Activated CD8-positive, alpha-beta memory T cell treated with anti-CD3 and anti-CD28 coated beads, Interleukin-2, amount 50 U/mL, for 1 hour (primary cell): ENCODE data around the gene GLG1.
"Not testable (repeated sequence)": the region's sequence is repeated elsewhere in the genome, so short reads cannot be mapped to it uniquely, and the experiment has no call there.

Experiments
- DNase-seq: peaks from one replicate; pipeline ENCODE4 v3.0.0-alpha.2; 2020; ENCODE audit errors: extremely low read depth

The GLG1 gene

DNA sequence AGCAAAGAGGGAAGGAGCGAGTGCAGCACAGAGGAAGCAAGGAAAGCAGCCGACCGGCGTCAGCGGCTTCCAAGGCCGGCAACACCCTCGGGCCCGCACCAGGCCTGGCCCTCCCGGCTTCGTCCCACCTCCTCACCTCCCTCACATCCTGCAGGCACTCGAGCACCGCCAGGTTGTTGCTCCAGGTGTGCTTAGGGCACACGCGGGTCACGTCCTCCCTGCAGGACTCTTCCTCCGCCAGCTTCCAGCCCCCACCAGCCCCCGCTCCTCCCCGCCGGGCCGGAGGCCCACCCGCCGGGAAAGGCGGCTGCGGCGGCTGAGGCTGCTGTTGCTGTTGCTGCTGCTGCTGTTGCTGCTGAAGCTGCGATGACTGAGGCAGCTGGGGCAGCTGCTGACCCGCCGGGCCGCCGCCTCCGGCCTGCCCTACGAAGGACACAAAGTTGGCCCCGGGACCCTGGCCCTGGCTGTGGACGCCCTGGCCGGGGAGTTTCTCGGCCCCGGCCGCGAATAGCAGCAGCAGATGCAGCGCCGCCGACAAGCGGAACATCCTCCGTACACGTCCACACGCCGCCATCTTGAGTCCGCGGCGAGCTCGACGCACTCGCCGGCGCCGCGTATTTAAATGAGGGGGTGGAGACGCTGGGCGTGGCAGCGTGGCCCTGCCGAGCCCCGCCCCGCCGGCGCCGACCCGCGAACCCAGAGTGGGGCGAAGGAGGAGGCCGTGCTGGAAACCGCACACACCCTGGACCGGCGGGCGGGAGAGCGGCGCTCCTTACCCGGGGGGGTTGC is at the start of gene GLG1:
Gene GLG1 (minus strand): TSS at position 594 of the 789 bp plus-strand sequence. CDS start 20 bp downstream, at position 574.
- DNase-seq: peak; percentile 67

DNA sequence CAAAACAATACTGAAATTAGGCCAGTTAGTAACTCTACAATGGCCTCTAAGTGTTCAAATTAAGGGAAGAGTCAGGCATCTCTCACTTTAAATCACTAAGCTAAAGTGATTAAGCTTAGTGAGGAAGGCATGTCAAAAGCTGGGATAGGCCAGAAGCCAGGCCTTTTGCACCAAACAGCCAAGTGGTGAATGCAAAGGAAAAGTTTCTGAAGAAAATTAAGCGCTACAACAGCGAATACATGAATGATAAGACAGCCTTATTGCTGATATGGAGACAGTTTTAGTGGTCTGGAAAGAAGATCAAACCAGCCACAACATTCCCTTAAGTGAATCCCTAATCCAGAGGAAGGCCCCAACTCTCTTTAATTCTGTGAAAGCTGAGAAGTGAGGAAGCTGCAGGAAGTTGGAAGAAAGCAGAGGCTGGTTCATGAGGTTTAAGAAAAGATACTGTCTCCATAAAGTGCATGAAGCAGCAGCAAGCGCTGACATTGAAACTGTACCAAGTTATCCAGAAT is 47.7 kb upstream of the GLG1 start:
- no peak for DNase-seq

DNA sequence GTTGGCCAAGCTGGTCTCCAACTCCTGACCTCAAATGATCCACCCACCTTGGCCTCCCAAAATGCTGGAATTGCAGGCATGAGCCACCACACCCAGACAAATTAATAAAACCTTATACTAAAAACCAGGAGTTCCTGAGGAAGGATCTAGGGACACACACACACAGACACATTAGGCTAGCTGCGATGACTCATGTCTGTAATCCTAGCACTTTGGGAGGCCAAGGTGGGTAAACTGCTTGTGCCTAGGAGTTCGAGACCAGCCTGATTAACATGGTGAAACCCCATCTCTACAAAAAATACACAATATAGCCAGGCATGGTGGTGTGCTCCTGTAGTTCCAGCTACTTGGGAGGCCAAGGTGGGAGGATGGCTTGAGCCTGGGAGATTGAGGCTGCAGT is 46.0 kb upstream of the GLG1 start:
- not testable (repeated sequence) for DNase-seq

DNA sequence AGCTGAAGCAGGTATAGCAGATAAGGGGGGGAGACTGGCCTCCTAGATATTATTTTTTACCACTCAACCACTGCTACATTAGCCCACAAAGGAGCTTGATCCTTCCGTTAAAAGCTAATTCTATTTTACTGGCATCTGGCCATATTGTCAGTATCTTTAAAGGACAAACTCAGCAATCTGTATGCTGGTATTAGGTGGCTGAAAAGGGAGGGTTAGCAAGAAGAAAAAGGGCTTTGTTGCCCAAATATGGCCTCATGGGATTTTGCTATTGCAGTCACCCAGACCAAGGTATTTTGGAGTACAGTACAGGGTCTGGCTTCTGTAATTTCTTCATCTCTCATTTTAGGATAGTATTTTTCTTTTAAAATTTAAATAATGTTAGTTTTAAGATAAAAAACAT is 45.3 kb upstream of the GLG1 start:
- DNase-seq: no peak

DNA sequence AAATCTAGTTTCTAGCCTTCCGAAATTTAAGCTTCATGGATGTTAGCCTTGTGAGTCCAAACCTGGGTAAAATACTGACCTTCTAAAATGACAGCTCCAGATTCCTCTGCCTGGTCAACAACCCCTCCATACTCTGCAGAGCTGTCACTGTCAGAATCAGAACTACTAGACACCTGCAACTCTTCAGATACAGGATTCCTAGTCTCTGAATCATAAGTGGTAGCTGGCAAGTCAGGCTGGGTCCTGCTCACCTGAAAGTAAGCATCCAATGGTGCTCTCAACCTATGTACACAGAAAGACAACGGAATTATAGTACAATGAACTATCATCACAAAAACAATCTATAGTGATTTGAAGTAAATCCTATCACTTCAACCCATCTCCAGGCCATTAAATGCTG is 44.9 kb upstream of the GLG1 start:
- DNase-seq: no peak

DNA sequence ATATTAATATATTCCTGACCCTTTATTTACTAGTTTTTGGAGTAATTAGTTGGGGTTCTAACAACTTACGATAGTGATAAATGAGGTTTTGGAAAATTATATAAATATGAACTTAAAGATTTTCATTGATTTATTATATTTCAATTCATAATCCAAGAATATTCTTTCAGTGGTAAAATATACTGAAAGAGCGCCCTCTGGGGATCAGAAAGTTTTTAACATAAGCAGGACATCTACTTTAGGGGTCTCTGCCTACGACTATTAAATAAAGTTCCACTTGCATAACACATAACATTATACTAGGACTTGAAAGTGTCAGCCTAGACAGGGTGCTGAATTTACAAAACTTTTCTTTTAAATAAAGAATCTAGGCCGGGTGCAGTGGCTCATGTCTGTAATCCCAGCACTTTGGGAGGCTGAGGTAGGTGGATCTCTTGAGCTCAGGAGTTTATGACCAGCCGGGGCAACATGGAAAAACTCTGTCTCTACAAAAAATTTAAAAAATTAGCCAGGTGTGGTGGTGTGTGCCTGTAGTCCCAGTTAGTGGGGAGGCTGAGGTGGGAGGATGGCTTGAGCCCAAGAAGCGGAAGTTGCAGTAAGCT is 44.2 kb upstream of the GLG1 start:
- no peak for DNase-seq

DNA sequence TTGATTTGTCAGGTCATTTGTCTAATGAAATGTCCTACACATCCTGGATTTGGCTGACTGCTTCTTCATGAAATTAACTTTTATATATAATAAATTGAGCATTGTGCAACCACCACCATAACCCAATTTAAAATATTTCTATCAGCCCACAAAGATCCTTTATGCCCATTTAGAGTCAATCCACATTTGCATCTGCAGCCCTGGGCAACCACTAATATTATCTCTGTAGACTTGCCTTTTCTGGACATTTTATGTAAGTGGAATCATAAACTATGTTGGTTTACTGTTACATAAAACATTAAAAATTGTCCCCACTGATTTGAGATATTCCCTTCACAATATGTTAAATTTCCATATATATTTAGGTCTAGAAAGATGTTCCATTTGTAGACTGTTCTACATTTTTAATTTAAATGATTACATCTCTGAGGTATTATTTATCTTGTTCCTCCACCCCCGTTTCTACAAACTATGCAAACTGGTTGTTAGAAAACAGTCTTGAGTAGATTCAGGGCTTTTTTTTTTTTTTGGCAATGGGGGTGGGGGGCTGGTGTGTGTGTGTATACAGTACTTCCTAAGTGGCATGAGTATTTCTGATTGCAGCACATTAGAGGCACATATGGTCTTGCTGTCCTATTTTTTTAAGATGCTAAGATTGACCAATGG is 43.1 kb upstream of the GLG1 start:
- no peak for DNase-seq

DNA sequence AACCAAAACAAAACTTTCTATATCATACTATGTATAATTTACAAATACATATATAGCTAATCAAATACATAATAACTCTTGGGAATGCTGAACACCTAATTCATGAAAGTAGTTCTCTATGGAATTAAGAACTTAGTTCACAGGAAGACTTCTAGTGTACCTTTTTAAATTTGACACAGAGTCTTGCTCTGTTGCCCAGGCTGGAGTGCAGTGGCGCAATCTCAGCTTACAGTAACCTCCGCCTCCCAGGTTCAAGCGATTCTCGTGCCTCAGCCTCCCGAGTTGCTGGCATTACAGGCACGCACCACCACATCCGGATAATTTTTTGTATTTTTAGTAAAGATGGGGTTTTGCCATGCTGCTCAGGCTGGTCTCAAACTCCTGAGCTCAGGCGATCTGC is 35.1 kb upstream of the GLG1 start:
- no peak for DNase-seq

DNA sequence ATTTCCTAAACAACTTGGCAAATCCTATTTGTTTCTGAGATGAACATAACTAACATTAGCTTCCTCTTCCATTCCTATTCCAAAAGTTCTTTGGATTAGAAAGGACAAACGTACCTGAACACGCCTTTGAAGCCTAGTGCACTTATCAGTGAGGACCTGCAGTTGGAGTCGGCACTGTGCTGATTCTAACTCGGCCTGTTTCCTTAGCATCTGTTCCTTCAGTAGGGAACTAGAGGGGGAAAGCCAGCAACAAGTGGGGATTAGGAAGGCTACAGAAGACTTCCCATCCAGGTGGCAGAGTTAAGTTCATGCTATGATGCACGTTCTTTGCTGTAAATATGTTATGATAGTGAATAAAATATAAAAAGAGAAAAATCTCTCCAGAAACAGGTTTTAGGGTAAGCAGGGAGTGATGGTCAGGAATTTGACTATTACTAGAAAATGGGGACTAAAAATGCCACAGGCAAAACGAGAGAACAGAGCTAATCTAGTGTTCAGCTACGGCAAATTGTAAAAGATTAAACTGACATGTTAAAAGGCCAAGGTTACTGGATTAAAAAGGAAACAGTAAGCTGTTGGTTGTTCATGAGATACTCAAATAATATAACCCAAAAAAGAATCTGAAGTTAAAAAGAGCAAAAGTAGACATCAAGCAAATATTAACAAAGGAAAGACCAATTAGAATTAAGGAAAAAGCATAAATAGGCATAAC is 31.0 kb upstream of the GLG1 start:
- no peak for DNase-seq

DNA sequence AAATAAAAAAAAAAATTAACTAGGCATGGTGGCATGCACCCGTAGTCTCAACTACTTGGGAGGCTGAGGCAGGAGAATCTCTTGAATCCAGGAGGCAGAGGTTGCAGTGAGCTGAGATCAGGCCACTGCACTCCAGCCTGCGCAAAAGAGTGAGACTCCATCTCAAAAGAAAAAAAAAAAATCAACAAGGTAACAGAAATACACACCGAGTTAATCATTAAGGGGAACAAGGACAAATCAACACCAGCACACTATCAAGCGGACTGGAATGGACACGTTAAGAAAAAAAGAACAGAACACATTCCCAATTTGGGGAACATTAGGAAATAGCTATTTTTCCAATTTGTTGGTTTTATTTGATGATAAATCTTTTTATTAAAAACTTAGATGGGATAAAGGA is 28.4 kb upstream of the GLG1 start:
- no peak for DNase-seq

DNA sequence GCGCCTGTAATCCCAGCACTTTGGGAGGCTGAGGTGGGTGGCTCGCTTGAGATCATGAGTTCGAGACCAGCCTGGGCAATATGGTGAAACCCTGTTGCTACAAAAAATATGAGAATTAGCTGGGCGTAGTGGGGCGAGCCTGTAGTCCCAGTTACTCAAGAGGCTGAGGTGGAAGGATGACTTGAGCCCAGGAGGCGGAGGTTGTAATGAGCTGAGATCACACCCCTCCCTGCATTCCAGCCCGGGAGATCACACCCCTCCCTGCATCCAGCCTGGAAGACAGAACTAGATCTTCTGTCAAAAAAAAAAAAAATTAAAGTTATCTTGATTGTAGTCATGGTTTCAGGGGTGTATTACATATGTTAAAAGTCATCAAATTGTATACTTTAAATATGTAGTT is 26.8 kb upstream of the GLG1 start:
- DNase-seq: no peak

DNA sequence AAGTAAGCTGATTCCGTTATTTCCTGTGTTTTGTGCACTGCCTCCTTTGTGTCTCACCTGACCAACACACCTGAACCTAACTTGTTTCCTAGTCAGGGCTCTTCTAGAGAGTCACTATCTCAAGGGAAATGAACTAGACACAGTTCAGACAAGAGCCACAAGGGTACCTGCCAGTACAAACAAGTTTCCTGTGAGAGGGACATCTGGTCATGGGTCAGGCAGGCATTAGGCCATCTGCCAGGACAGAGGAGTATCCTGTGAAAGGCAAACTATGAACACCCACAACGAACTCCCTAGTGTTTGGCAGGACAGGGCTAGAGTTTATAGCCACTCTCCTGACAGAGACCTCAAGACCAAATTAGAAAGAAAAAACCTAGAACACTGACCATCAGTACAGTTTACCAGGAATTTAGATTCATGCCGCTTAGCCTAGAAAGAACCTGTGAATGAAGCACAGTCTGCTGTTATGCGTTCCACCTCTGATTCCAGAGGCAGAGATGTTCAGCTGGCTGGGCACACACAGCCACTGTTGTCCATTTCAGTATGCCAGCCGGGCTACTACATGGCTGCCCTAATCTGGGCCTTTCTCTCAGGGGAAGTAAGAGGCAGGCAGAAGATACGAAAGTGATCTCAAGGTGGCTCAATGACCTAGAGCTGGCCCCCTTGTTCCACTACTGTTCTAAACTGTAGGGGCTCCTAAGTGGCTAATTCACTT is 20.7 kb upstream of the GLG1 start:
- no peak for DNase-seq

DNA sequence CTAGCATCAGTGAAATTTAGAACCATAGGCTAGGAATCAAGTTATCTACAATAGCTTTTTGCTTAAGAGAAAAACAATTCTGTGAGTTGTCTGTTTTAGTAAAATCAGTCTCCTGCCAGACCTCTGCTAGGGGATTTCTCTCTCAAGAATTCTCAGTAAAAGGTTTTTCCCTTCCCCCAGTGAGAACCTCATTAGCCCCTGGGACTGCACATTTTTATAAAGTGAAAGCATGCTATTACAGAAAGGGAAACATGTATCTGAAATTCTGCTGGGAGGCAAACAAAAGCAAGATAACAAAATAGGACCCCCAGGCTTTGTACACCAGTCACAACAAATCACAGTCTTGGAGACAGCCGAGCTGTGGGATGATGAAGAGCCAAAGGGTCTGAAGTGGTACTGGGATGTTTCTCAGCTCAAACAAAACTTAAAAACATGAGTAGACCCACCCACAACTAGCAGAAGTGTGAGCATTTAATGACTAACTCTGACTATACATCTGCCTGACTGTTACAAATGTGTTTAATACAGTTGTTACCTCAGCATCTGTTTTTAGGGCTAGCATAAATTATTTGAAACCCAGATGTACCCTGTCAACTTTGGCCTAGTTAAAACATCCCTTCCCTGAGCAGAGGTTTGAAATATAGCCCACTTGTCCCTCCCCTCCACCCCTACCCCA is 20.0 kb upstream of the GLG1 start:
- no peak for DNase-seq

DNA sequence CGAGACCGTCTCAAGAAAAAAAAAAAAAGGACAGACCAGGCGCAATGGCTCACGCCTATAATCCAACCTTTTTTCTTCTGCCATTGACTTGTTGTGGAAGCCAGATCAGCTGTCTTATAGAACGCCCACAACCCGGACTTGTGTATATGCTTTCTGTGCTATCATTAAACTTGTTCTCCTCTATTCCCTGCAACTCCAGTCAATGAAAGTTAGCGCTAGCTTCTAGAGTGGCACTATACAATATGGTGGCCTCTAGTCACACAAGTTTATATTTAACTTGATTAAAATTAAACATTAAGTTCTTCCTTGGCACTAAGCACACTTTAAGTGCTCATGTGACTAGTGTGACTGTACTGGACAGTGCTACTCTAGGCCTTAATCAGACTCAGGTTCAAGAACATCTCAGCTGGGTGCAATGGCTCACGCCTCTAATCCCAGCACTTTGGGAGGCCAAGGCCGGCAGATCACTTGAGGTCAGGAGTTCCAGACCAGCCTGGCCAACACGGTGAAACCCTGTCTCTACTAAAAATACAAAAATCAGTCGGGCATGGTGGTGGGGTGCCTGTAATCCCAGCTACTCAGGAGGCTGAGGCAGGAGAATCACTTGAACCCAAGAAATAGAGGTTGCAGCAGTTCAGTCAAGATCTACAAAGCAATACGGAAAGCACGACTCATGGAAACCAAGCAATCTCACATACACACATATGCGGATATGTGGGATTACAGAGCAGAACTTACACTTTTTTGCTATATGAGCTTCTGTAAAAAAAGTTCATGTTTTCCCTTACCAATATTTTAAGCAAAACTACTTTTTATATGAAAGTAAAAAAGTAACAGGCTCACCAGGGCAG is 18.8 kb upstream of the GLG1 start:
- no peak for DNase-seq

DNA sequence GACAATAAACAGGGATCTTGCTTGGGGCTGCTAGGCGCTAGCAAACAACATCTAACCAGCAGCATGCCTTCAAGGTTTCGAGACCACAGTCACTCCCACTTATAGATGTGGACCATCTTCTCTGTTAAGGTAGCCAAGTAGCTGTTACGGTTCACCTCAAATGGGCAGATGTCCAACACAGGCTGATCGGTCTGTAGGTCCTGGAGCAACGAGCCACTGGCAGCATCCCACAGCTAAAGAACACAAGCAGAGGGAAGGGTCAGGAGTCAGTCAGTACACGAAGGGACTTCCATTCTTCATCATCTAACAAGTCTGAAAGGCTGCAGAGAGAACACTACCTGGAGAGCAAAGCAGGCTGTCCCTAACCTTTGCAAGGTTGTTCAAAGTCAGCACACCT is 16.9 kb upstream of the GLG1 start:
- DNase-seq: no peak

DNA sequence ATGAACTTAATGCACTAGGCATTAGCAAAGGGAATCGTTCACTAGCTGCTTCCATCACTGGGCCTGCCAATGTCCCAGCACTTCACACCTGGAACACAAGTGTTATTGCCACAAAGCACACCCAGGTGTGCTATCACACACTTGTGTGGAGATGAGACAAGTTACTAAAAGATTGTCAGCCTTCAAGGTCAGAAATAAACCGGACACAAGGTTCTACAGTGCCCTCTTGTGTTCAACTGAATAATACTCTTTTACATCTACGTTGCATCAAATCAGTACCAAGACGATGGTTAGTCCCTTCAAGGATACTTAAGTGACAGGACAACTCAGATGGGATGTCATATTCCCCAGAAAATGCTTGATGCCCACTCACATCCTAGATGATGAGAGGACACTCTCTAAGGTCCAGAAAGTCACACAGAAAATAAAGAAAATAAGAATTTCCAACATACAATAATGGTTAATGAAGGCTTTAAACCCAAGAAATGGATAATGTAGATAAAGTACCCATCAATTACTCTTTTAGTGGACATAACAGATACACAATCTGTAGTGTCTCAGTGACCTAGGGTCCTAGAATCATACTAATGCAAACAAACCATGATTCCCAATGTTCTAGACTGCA is 16.4 kb upstream of the GLG1 start:
- DNase-seq: no peak

DNA sequence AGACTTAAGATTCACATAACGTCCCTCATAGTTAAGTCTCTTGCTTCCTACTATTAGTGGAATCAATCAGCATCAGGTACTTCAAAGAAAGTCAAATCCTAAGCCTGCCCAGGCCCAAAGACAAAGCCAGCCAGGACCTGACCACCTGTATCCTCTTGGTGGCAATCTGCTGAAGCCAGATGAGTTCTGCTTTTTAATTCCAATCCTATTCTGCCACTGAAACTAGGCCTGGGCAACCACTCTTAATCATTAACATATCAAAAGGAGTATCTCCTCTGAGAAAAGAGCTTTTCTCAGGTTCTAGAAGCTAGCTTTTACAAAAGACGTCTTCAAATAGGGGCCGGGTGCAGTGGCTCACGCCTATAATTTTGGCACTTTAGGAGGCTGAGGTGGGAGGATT is 15.1 kb upstream of the GLG1 start:
- DNase-seq: no peak

DNA sequence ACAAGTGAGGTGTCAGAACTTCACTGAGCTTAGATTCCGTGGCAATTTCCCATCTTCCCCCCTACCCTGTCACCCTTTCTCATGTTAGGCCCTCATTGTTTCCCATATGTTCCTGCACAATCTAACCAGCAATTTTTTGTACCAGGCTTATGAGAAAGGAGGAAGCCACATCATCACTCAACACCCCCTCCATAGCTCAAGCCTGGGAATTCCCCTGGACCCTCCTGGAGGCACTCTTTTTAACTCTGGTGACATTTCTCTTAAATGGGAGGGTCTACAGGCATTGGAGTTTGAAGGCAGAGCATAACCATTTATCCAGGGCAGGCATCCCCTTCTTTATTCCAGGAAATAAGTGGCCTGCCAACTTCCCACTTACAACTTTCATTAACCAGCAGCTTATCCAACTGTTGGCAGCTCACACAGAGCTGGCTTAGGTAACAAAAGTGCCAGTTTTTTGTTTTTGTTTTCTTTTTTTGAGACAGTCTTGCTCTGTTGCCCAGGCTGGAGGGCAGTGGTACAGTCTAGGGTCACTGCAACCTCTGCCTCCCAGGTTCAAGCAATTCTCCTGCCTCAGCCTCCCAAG is 10.4 kb upstream of the GLG1 start:
- DNase-seq: no peak

DNA sequence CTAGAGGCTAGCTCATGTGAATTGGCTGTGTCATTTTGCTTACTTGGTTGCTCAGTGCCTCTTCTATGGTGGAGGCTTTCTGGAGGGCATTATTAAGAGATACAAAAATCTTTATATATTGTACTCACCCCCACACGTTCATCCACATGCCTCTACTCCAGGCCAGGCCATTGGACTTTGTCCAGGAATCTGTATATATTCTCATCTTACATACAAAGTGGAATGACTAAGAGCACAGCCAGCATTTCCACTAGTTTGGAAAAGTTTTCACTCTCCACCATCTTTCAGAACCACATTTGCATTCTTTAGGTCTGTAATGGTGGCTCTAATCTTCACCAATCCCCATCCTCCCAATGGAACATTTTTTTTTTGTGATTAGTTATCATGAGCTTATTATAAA is 4.8 kb upstream of the GLG1 start:
- no peak for DNase-seq
